ENCODE results near the gene ST6GALNAC5. TPM values are rescaled to one million over a fixed set of nuclear protein-coding genes. Genes with fewer than 3 reads are reported as not detected.

The ST6GALNAC5 gene
- total and polyA plus RNA-seq, 2 of the 13 experiments (the other 11 are each of a cell fraction or from before 2014, with no cell fraction given): not detected

GRCh38 chr1:77061162-77061561 lies 193.9 kb downstream of the ST6GALNAC5 start (continued):
- TF ChIP-seq PCBP1 (IDR thresholded peaks at IDR 0.05; ENCODE audit: borderline replicate concordance, low read depth, low read length): no peak
- TF ChIP-seq, protein P1, sequence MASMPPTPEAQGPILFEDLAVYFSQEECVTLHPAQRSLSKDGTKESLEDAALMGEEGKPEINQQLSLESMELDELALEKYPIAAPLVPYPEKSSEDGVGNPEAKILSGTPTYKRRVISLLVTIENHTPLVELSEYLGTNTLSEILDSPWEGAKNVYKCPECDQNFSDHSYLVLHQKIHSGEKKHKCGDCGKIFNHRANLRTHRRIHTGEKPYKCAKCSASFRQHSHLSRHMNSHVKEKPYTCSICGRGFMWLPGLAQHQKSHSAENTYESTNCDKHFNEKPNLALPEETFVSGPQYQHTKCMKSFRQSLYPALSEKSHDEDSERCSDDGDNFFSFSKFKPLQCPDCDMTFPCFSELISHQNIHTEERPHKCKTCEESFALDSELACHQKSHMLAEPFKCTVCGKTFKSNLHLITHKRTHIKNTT (CRISPR knock-in tag; IDR thresholded peaks at IDR 0.05): no peak

DNA sequence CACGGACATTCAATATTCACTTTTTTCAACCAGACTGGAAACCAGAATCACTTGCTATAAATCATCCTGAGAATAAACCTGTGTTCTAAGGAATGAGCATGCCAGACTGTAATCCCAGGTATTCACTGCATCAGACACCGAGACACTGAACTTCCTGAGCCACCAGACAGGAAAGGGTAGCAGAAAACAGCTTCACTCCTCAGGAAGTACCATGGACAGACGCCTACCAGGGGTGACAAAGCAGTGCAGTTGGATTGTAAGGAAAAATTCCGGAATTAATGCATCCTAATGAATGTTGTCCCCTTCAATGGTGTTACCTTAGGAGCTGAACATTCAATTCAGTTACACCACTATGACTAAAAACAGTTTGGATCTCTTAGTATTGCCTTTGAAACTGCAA lies 195.8 kb downstream of the ST6GALNAC5 start:
- no peaks in the 10 kb centered on the region for H3K9me3 ChIP-seq (ENCODE audit: low read length)
- WGBS (ENCODE audit: low lambda C conversion rate): 13% methylated on average over 4 of the region's 4 CpGs
- no TSS peak for BruUV-seq (replicated peaks)
- H3K4me3 ChIP-seq (replicated peaks in 1 of 3; ENCODE audit: insufficient read depth in 1 of 3, low read depth in 2 of 3, low read length in 3 of 3): no peak overlapping the region
- H4K20me1 ChIP-seq (ENCODE audit: insufficient read depth, low read length): no peaks in the 10 kb centered on the region
- no peak overlapping the region for H3K27ac ChIP-seq (ENCODE audit: extremely low read length, insufficient read depth, low read length)
- in situ Hi-C loops (cut with HindIII; ENCODE audit: extremely low pct_ligation_motif_present, low pct_unique_long_range_greater_than_20kb): no loop called here
- no peaks in the 10 kb centered on the region for H3K79me2 ChIP-seq (ENCODE audit: insufficient read depth, low read length)
- ChIA-PET CTCF (ENCODE audit: low intra/inter-chr PET ratio, low total read pairs) (no interaction called here), POLR2A (no interaction called here)
- peak; percentile 62; the same call in 1 of the 2 replicates for TF ChIP-seq MIER2 (CRISPR knock-in tag; IDR thresholded peaks at IDR 0.05)
- TF ChIP-seq REST (IDR thresholded peaks at IDR 0.05; ENCODE audit: borderline replicate concordance in 1 of 2, low read depth in 1 of 2, low read length in 2 of 2): peak; percentile 31 to 90
- no peak for TF ChIP-seq GTF3A (CRISPR knock-in tag; conservative IDR thresholded peaks at IDR 0.05)
- no peak overlapping the region for H3K9ac ChIP-seq (ENCODE audit: insufficient read depth, low read depth, low read length)
- DNase-seq (ENCODE audit: low spot score): no peak
- no peaks in the 10 kb centered on the region for H3K36me3 ChIP-seq (replicated peaks in 1 of 2; ENCODE audit: control insufficient read depth in 1 of 2, insufficient read depth in 2 of 2, low read length in 2 of 2)
- H3K27me3 ChIP-seq (ENCODE audit: control insufficient read depth in 1 of 2, insufficient read depth in 2 of 2, low read length in 2 of 2): no peaks in the 10 kb centered on the region
- no peak for ATAC-seq
- no peak overlapping the region for H3K4me2 ChIP-seq (ENCODE audit: low read depth, low read length)
- no peak for FAIRE-seq
- intact Hi-C loops (cut with micrococcal nuclease; ENCODE audit: unreplicated experiment): no loop called here
- no peaks in the 10 kb centered on the region for H3K4me1 ChIP-seq (ENCODE audit: insufficient read depth, low read length)
- no peak overlapping the region for H2AFZ ChIP-seq (ENCODE audit: low read length)

Data from HepG2 (cell line).